ENCODE data around the gene SULF2. TPM values are rescaled to one million over a fixed set of nuclear protein-coding genes. Genes with fewer than 3 reads are reported as not detected.

SULF2 gene
- total RNA-seq, 1 experiment from 2014 or later, result 495 TPM

- Histone ChIP-seq H3K4me3 (no peak overlapping the region), H3K9me3 (ENCODE audit: insufficient read depth, low read depth) (no peaks in the 10 kb centered on the region), H3K27me3 (ENCODE audit: insufficient read depth, low read depth) (no peaks in the 10 kb centered on the region), H2AFZ (no peak overlapping the region), H3K4me2 (no peak overlapping the region), H3K4me1 (replicated peaks; ENCODE audit: insufficient read depth) (no peaks in the 10 kb centered on the region), H3F3A (ENCODE audit: insufficient read depth, low read depth) (peaks cover 77% of the 10 kb centered on the region; the same call in 1 of the 2 replicates), H3K36me3 (ENCODE audit: low read depth) (peaks cover 58% of the 10 kb centered on the region), H3K27ac (no peak overlapping the region), H4K20me1 (ENCODE audit: insufficient read depth) (peaks cover 100% of the 10 kb centered on the region), H3K79me2 (ENCODE audit: low read depth) (peaks cover 100% of the 10 kb centered on the region), H3K9me2 (ENCODE audit: insufficient read depth) (no peaks in the 10 kb centered on the region)
- no peak for DNase-seq
- TF ChIP-seq EZH2 (IDR thresholded peaks at IDR 0.05; ENCODE audit: low read depth) (no peak), CTCF (conservative IDR thresholded peaks at IDR 0.05) (no peak)
- intact Hi-C loops (cut with micrococcal nuclease; ENCODE audit: unreplicated experiment), result no loop called here
- ChIA-PET POLR2A (ENCODE audit: unreplicated experiment) (no interaction called here), CTCF (no interaction called here)
- BruUV-seq (replicated peaks), result no TSS peak
Observed at GRCh38 chr20:47753576-47754387, 31.5 kb downstream of the SULF2 start.

- H3K36me3 ChIP-seq (ENCODE audit: low read depth), result peaks cover 66% of the 10 kb centered on the region
- POLR2A ChIA-PET (ENCODE audit: unreplicated experiment), result no interaction called here
Observed at GRCh38 chr20:47751449-47751848, 33.8 kb downstream of the SULF2 start.

GRCh38 chr20:47749339-47749738 lies 35.9 kb downstream of the SULF2 start:
- no peak overlapping the region for H2AFZ ChIP-seq
- BruUV-seq (replicated peaks), result no TSS peak
- no peaks in the 10 kb centered on the region for H3K9me2 ChIP-seq (ENCODE audit: insufficient read depth)
- H3K4me2 ChIP-seq, result no peak overlapping the region
- no peaks in the 10 kb centered on the region for H3K27me3 ChIP-seq (ENCODE audit: insufficient read depth, low read depth)
- H4K20me1 ChIP-seq (ENCODE audit: insufficient read depth), result peaks cover 94% of the 10 kb centered on the region
- no peak for TF ChIP-seq EZH2 (IDR thresholded peaks at IDR 0.05; ENCODE audit: low read depth)
- no peak for TF ChIP-seq CTCF (conservative IDR thresholded peaks at IDR 0.05)
- DNase-seq, result no peak
- no peaks in the 10 kb centered on the region for H3K4me1 ChIP-seq (replicated peaks; ENCODE audit: insufficient read depth)
- H3F3A ChIP-seq (ENCODE audit: insufficient read depth, low read depth), result peaks cover 78% of the 10 kb centered on the region
- POLR2A ChIA-PET (ENCODE audit: unreplicated experiment), result no interaction called here
- CTCF ChIA-PET, result no interaction called here
- peak overlapping the region; percentile 12; the same call in 1 of the 2 replicates for H3K27ac ChIP-seq
- intact Hi-C loops (cut with micrococcal nuclease; ENCODE audit: unreplicated experiment), result no loop called here
- no peak overlapping the region for H3K4me3 ChIP-seq
- H3K36me3 ChIP-seq (ENCODE audit: low read depth), result peaks cover 54% of the 10 kb centered on the region
- peaks cover 94% of the 10 kb centered on the region for H3K79me2 ChIP-seq (ENCODE audit: low read depth)
- no peaks in the 10 kb centered on the region for H3K9me3 ChIP-seq (ENCODE audit: insufficient read depth, low read depth)

More at GRCh38 chr20:47751449-47751848, 33.8 kb downstream of the SULF2 start:
- Histone ChIP-seq H2AFZ (no peak overlapping the region), H3K4me3 (no peak overlapping the region), H3K27me3 (ENCODE audit: insufficient read depth, low read depth) (no peaks in the 10 kb centered on the region), H4K20me1 (ENCODE audit: insufficient read depth) (peaks cover 97% of the 10 kb centered on the region), H3K4me2 (no peak overlapping the region), H3K27ac (no peak overlapping the region), H3F3A (ENCODE audit: insufficient read depth, low read depth) (peaks cover 81% of the 10 kb centered on the region), H3K4me1 (replicated peaks; ENCODE audit: insufficient read depth) (no peaks in the 10 kb centered on the region), H3K9me3 (ENCODE audit: insufficient read depth, low read depth) (no peaks in the 10 kb centered on the region), H3K79me2 (ENCODE audit: low read depth) (peaks cover 96% of the 10 kb centered on the region), H3K9me2 (ENCODE audit: insufficient read depth) (no peaks in the 10 kb centered on the region)
- BruUV-seq (replicated peaks), result no TSS peak
- CTCF ChIA-PET, result no interaction called here
- intact Hi-C loops (cut with micrococcal nuclease; ENCODE audit: unreplicated experiment), result no loop called here
- DNase-seq, result no peak
- TF ChIP-seq CTCF (conservative IDR thresholded peaks at IDR 0.05), result no peak
- no peak for TF ChIP-seq EZH2 (IDR thresholded peaks at IDR 0.05; ENCODE audit: low read depth)

Measured in PC-9 (cell line).